GM19025 (cell line): ENCODE data around the gene HOXA2.

Experiments
- ATAC-seq: cut with Tn5 transposase; IDR thresholded peaks from one replicate; pipeline ENCODE4 v1.9.1; 2021; ENCODE audit warnings: mild to moderate bottlenecking, low read depth, moderate library complexity; ENCODE audit not compliant: unreplicated experiment

The HOXA2 gene

DNA sequence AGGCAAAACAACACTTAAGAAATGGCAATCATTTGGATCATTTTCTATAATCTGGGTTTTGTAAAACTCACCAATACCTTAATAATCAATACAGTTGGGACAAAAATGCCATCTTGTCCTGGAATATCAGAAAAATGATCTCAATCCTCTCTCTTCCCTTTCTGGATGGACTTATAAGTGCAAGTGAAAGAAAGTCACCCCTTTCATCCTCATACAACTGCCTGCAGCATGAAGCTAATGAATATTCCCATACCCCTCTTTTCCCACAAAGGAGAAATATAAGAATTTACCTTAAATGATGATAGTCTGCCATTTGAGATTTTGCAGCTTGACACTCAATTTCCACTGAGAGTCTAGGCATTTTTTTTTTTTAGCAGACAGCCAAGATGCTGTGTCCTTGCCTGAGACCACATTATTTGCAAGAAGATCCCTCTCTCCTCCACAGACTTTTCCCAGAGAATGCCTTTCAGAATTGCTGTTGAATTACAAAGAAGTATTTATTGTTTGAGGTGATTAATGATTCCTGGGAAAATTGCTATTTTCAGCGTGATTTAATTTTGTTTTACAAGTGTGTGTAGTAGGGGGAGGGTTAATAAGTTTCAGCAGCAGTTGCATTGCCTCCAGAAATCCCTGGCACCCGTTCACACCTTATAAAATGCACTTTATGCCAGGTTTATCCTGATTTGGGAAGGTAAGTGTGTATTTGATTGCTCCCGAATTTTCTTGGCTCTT, 24.3 kb upstream of the HOXA2 start:
- no peak for ATAC-seq

DNA sequence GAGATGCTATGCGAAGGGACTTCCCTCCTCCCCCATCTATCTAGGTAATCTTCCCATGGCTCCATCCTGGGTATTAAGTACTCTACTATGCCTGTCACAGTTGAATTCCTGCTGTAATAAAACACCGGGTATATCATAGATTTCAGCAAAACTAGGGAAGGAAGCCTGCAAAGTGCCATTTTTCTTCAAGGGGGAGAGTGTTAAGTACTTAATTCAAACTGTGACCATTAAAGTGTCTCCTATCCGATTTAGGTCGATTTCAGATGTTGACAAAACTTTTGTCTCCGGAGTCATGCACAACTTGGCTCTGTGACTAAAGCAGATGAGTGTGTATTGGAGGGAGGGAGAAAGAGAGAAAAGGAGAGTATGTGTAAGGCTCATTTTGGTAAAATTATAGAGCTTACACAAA, 23.5 kb upstream of the HOXA2 start:
- ATAC-seq = no peak

DNA sequence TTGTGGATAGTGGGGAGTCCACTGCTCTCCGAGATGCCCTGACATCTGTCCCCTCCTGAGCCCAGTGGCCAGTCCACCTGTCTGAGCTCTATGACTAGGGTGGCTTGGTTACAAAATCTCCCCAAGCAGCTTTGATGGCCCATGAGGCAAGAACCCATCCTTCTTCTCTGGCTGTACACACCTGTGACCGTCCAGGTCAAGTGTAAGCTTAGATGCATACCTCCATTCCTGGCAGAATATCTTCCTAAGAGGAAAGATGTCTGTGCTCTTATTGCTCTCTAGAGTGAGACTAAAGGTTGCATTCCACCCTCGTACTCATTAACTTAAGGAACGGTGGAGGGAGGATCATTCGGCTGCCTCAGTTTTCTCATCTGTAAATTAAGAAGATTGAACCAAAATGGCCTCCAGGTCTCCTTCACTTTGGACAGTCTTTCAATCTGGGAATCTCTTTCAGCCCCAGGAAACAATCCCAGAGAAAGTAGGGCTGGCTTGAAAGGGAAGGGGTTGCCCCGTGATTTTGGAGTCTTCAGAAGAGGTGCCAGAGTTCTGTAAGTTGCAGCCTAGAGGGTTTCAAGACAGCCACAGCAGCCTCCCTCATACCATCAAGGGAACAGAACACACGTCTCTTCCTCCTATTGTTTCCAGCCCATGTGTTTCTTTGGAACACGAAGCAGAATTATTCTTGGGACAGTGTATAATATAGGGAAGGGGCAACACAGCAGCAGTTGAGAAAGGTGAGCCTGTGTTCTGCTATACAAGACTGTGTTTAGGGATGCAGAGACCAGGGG, 22.6 kb upstream of the HOXA2 start:
- no peak for ATAC-seq

DNA sequence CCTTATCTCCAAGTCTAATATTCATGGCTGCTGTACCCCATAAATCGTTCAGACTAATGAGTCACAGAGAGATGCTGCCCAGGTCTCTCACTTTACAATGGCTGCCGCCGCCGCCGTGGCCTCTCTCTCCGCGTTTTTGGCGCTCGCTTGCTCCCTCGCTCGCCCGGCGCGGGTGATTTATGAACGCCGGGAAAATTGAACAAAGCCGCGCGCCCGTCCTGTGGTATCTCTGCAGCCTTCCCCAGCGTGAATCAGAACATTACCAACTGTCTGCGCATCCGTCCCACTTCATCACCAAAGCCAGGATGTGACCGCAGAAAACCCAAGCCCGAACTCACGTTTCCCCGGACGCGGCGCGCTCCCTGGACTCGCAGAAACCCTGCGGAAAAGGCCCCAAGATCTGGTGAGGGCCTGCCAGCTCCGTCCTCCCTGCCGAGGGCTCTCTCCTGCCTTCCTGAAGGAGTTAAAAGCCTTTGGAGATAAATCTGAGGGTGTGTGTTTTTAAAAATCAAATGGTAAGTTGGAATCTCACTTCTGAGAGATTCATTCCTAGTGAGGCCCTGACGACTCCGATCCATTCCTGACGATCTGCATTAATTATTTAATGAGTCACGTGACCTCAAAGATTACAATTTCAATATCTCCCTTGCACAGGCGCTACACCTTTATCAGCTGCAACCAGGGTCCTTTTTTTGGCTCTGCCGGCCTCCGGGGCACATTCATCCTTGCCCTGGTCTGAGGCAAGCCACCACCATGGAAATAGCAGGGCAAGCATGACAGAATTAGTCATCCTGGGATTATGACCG, 21.8 kb upstream of the HOXA2 start:
- ATAC-seq = no peak

DNA sequence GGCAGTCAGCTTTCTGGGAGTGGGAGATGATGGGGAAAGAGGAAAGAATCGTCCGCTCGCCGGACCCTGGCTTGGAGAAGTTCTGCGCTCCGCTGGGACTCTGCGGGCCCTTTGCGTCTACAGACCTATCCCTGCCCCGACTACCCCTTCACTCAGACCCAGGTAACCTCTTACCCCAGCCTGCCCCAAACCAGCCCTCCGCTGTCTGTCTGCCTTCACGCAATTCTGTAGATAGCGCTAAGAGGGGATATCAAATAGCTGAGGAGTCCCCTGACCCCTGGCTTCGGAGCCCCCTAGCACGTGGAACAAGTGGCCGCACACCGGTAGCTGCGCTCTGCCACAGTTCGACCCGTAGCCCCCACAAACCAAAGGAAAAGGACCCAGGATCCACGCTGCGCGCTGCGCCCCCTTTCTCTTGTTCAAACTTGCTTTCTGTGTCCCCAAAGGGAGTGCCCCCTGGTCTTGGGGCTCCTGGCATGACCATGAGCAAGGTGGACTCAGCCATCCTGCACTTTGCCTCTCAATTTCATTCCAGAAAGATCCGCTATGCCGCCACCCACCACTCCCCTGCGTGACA, 21.1 kb upstream of the HOXA2 start:
- ATAC-seq = no peak

DNA sequence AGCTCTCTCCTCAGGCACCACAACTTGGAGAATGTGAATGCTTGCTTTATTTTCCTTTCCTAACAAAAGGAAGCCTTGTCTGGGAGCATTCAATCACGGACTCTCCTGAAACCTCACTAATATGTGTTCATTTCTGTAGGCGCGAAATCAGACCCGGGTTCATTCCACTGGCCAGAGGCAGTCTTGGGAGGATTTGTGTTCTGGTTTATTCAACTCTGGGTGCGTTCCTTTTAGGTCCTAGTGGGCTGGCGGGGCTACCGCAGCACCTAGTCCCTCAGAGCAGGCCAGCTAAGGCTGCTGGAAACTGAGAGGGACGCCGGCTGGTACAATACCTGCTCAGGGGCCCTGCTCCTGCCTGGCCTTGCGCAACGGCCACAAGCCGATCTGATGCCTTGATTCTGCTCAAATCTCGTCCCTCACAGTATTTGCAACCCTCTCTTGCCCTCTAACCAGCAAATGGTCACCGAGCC, 20.6 kb upstream of the HOXA2 start:
- no peak for ATAC-seq

DNA sequence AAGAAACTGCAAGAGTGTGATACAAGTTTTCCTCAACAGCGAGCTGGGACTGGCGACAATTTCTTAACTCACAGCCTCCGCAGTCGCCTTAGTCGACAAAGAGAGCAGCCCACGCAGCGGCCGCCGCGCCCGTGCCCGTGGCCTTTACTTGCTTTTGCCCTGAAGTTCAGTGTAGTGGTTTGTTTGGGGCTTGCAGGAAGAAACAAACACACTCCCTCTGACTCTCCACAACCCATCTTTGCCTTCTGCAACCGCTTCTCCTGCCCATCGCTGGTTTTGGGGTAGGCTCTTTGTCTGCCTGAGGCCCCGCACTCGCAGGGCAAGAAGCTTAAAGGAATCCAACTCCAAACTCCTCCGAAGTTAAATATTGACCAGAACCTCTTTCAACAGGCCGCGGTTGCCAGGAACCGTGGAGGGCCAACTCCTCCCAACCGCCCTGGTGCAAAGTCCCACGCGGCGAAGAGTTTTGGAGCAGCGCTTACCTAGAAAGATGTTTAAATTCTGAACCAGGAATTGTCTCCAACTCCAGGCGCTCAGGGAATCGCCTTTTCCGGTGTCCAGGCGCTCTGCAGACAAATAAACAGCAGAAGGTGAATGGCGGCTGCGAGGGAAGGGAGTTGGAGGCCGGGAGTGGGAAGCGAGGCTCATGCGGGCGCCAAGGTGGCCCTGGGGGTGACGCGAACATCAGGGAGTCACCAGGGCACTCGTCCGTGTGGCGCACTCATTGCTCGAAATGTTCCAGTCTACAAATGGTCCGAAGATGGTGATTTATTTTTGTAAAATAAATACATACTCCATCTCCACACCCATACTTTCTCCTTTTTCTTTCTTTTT, 19.8 kb upstream of the HOXA2 start:
- ATAC-seq = no peak

DNA sequence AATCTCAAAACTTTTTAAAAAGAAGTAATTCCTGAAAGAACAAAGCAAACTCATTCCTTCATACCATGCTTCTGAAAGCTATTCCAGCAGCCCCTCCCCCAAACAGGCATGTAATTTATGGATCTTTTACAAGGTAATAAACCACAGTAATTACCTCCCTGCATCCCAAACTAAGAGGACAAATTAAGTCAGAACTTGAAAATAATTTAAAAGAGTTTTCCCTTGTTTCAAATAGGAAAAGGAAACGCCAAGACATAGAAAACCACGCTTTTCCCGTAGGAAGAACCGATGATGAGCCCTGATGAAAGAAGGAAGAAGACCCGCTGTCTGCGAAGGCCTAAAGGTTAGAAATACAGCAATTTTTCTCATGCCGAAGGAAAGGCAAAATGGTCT, 19.2 kb upstream of the HOXA2 start:
- no peak for ATAC-seq

DNA sequence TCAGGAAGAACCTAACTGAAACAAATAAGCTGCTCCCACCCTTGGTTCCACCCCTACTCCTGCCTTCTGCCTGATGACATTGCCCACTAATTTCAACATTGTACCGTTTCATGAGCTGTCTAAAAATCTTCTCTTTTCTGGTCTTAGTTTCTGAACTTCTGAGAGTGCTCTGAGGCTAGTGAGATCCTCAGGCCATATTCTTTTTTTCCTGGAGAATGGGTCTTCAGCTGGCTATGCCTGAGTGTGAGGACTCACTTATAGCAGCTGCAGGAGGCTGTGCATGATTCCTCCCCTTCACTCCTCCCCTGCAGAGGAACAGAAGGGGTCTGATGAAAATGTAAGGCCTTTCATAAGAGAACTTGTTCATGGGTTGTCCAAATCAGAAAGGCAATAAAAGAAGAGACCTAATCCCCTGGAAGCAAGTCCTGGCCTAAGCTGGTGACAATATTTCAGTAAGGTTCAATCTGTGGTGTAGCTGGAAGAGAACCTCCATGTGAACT, 17.0 kb upstream of the HOXA2 start:
- ATAC-seq = no peak

DNA sequence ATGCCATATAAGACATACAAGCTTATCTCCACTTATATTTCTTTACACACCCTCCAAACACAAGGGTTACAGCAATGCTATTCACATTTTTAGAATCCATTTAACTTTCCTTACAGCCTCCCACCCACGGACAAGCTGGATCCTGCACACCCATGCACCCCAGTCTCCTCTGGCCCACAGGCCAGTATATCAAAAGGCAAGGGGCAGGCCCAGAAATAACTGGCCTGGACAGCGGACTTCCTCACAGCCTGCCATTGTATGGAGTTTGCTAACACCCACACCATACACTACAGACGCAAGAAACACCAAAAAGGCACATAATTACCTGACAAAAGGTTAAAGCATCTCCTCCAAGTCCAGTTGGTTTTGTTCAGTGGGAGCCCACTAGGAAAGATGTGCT, 16.1 kb upstream of the HOXA2 start:
- no peak for ATAC-seq

DNA sequence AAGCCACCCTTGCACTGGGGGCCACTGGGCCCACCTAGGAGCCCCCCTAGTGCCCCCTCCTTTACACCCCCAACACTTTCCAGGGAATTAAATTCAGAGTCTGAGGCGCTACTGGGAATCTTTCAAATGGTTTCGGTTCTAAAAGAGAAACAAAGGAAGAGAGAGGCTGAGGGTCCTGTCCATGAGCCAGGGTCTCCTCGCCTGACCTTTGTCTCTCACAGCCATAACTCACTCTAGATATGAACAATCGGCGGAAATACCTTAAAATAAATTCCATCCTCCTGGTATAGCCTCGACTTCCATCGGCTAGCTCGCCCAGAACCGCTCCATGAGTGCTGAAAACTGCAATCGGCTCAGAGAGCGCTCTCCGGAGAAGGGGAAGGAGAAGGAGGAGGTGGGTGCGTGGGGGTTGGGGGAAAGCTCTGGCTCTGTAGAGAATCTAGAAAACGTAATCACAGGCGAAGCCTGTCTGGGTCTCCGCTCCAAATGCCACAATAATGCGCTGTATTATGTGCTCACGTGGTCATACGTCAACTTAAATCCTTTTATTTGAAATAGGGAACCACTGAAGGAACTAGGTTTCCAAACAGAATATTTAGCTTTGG, 15.5 kb upstream of the HOXA2 start:
- no peak for ATAC-seq

DNA sequence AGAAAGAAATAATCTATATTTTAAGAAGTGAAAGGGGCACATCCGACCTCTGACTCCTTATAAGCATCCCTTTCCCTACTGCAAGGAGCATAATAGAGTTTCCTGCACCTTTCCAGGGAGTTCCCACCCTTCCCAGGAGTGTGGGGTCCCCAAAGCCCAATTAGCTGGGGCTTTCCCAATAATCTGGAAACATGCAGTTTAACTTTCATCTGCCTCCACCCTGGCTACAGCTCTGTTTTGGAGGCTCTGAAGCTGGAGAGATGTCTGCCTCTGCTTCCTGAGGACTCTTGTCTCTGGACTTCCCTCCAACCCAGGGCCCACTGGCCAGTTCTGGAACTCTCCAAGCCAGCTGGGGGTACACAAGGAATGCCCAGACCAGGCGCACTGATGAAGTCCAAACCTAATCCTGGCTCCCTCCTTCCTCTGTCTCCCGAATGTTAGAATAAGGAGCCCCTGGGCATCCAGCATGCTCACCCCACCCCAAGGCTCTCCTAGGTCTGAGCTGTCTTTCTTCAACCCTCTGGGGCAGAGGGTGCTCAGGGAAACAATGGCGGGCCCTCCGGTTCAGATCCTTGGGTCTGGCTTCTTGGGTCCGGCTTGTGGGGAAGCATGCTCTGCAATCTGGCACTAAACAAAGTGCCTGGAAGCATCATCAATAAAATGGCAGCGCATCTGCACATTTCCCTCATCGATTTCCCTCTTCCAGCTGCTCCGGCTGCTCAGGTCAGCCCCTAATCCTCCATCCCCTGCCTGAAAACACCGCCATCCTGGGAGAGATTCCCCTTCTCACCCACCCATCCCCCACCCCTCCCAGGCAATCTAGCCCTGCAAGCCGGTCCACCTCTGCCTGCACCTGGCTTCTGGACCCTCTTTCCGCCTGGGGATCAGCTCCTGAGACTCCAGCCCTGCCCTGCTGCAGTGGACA, 14.7 kb upstream of the HOXA2 start:
- no peak for ATAC-seq

DNA sequence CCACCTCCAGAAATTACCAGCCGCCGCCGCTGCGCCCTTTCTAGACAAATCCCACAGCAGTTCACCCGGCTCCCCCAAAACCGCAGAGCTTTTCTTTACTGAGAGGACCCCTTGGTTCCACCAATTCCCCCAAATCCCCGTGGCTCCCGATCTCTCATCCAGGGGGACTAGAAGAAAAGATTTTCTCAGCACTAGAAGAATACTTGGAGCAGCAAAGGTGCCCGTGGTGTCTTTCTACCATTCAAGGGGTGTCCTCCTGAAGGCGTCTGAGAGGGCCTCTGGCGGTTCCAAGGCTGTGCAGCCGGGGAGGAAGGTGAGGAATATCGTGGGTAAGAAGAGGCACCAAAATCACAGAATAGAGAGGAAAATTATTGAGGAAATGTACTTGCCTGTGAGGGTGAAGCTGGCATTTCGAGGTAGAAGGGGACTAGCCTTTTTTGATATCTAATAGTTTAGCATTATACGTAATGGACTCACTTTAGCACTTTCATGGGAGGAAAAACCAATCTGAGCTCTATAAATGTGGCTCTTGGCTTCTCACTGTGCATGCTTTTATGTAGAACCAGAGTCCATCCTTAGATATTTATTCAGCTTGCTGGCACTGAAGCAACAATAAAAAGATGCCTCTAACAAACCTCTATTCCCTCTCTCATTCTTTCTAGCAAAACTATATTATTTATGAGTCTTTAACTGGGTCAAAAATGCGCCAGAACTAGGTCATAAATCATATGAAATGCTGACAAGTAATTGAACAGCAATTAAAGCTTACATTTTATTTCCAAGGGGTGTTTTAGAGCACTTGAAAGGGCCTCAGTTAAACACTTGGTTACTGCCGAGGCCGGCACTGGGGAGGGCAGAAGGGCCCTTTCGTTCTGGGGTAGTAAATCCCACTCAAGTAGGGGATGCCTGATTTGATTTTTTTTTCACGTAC, 13.8 kb upstream of the HOXA2 start:
- ATAC-seq = no peak

DNA sequence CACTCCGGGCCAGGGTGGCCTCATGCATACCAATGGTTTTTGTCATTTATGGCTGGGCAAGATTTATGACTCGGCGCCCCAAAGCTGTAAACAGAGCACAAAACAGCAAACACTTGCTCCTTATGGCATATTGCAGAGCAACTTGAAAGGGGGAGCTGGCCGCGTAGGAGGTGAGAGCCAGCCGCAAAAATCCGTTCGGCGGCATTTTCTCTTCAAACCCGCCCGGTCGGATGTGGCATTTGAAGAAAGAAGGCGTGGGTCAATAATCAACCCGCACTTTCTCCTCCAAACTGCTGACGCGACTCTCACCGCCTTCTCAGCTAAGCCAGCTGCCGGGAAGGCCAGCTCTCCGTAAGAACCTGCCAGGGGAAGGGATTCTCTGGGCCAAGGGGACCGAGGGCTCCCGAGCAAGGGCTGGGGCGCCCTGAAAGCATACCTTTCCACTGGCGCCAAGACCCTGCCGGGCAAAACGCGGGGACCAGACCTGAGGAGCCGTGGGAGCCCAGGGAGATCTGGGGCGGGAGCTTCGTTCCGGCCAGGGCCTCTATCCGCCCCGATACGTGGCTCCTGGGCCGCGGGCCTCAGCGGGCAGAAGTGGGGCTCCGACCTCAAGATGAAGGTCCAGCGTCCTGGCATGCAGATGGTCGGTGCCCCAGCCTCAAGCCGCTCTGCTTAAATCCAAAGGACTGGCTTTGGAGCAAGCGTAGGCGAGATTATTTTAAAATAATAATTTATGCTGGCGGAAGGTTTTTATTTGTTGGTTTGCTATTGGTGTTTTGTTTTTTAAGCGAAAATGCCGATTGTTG, 12.9 kb upstream of the HOXA2 start:
- no peak for ATAC-seq

DNA sequence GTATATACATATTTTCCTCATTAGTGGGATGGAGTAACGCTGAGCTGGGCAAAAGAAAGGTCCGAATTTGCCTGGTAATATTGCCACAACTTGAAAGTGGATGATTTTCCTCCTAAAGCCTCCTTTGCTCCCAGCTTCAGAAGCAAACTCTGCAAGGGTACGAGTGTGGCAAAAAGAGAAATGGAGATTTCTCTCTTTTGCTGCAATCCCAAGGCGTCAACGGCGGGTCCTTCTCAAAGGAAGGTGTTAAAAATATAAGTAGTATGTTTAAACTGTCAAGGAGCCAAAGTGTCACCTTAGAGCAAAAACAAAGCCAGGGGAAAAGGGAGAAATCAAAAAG, 12.4 kb upstream of the HOXA2 start:
- no peak for ATAC-seq

DNA sequence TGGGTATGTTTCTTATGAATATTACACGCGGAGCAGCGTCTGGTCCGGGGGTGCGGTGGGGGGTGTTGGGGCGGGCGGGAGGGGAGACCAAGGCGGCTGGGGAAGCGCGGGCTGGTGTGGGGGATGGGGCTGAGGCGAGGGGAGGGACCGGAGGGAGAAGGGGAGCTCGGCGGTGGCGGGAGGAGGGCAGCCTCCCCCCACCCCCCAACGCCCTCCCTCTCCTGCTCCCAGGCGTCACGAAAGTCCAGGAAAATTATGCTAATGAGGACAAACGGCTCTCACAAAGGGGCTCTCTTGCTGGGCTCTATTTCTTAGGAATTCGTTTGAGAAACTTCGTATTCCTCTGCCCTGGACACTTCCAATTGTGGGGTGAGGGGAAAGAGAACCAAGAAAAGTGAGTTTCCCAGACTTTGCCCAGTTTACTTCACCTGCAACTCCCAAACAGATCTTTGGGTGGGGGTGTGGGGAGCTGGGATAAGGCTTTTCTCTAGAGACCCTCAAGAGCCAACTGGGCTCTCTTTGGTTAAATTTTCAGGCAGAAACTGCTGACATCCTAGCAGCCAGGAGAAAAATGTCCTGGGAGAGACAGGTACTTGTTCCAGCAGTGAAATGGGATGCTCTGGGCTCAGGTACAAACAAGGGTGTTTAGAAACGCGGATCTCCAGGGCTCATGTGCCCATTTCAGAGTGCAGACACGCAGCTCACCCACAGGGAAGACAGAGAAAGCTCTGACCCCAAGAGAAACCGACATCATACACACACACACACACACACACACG, 11.7 kb upstream of the HOXA2 start:
- no peak for ATAC-seq
